Anterior cingulate cortex (tissue), 58 donors: ENCODE measurements around the gene MLF2.

ENCODE experiments used
- DNase-seq, 58 donors: peaks; one replicate each; lab custom pipeline; 2025; lab: John Stamatoyannopoulos, UW

MLF2 gene

DNA sequence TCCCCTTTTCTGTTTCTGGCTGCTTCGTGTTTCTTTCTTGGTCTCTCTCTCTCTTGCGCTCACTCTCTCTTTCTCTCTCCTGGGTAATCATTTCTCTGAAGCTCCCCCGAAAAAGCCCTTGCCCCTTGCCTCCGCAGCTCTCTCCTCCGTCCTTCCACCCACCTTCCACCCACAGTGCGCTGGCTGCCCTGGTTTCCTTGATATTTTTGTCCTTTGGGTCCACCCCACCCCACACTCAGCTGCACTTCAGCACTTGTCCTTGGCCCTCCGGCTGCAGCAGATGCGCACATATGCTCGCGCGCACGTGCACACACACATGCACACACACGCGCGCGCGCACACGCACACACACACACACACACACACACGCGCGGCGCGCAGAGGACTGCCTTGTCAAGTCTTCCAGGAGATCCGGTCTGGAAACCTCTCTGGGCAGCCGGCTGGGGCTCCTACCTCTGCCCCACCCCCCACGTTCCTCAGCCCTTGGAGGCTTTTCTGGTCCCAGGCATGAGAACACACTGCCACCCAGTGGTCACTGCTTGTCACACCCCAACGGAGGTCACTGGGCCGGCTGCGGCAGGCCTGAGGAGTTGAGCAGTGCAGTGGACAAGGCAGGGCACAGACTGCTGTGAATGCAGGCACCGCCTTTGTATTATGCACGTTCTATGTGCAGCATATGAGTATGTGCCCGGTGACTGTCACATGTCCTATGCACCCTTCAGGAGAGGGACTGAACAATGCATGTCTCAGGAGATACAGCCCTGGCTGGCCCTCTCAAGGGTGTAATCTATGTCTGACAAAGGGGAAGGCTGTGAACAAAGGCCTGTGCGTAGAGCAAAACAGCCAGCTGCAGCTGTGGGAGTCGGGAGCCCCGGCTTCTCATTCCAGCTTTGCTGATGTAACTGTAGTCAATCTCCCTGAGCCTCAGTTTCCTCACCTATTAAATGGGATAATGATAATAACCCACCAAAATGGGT, 25.9 kb upstream of the MLF2 start:
- peak; percentile 45 to 95 (median 85) for DNase-seq

DNA sequence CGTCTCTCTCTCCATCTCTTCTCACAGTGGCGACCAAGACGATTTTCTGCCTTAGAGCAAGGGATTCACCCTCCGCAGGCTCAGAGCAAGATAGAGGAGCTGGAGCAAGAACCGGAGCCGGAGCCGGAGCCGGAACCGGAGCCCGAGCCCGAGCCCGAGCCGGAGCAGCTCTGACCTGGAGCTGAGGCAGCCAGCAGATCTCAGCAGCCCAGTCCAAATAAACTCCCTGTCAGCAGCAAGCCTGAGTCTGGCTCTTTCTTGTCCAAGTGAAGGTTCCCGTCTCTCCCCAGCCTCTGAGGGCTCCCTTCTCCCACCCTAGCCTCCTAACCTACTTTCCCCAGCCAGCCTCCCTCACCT, 25.3 kb upstream of the MLF2 start:
- peak in 34 of 58 donors; percentile 8 to 73 (median 37) for DNase-seq

DNA sequence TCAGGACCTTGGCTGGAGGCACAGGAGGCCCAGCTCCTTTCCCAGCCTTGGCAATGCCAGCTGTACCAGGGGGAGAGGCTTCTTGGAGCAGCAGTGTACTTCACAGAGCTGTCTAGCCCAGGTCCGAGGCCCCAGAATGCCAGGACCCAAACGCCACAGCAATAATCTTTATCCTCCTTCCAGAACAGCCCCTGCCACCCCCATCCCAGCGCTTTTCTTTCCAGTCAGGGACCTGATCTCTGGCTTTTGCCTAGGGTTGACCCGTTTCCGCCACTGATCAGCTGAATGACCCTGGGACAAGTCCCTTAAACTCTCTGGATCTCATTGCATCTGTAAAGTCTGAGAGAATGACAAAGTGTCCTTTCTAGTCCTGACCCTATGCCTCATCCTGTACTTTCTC, 24.4 kb upstream of the MLF2 start:
- DNase-seq: no peak

DNA sequence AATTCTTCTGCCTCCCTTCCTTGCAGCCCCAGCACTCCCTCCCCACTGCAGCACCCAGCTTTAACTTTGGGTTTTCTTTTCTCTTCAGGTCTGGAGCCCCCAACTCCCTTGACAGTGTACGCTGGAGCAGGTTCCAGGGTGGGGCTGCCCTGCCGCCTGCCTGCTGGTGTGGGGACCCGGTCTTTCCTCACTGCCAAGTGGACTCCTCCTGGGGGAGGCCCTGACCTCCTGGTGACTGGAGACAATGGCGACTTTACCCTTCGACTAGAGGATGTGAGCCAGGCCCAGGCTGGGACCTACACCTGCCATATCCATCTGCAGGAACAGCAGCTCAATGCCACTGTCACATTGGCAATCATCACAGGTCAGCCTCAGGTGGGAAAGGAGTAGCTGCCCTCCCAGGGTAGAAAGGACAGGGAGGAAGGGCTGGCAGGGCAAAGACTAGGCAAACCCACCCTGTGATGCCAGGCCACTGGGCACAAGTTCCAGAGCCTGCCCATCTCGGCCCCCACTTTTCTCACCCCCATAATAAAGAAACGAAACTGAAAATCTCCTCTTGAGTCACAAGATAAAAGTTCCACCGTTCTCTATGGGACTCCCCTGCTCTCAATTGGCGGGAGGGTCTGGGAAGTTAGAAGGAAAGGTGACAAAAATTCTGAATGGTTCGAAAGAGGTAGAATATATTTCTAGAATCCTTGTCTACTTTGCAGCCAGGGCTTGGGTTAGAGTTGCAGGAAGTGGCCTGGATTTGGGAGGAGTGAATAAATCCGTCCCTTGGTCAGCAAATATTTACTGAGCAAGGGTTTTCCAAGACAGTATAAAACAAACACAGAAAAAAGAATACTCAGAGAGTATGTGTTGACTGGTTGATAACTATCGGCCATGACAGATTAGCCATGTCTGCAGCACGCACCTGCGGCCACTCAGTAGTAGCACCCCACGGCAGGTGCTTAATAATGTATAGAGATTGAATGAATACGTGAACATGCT, 22.5 kb upstream of the MLF2 start:
- DNase-seq: no peak

DNA sequence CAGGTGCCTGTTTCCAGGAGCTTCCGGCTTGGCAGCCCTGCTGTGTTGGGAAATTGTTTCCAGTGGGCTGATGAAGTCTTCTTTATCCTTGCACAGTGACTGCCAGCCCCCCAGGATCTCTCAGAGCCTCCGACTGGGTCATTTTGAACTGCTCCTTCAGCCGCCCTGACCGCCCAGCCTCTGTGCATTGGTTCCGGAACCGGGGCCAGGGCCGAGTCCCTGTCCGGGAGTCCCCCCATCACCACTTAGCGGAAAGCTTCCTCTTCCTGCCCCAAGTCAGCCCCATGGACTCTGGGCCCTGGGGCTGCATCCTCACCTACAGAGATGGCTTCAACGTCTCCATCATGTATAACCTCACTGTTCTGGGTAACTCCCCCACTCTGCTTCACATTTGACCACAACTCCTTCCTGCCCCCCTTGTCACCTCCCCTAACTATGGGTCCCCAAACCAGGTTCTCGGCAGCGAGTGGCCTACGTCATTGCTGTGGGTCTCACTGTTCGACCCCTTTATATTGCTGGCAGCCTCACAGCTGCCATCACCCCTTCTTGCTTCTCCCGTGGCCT, 21.6 kb upstream of the MLF2 start:
- no peak for DNase-seq

DNA sequence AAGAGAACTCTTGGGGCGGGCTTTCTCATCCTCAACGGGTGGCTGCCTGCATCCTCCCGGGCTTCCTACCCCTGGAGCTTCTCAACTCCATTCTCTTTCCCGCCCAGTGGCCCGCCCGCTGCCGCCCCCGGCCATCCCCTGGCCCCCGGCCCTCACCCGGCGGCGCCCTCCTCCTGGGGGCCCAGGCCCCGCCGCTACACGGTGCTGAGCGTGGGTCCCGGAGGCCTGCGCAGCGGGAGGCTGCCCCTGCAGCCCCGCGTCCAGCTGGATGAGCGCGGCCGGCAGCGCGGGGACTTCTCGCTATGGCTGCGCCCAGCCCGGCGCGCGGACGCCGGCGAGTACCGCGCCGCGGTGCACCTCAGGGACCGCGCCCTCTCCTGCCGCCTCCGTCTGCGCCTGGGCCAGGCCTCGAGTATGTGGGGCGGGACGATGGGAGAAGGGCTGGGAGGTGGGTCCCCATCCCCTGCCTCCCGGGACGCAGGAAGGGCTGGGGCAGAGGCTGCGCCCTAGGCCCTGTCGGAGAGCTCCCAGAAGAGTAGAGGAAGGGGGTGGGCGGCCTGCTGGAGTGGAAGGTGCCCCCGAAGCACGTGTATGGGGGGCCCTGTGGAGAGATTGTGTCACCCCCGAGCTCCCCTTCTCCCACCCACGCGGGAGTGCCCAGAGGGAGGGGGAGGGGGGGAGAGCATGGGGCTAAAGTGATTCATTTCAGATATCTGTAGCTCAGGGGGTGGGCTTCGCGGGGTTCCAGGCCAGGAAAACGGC, 20.8 kb upstream of the MLF2 start:
- no peak for DNase-seq

DNA sequence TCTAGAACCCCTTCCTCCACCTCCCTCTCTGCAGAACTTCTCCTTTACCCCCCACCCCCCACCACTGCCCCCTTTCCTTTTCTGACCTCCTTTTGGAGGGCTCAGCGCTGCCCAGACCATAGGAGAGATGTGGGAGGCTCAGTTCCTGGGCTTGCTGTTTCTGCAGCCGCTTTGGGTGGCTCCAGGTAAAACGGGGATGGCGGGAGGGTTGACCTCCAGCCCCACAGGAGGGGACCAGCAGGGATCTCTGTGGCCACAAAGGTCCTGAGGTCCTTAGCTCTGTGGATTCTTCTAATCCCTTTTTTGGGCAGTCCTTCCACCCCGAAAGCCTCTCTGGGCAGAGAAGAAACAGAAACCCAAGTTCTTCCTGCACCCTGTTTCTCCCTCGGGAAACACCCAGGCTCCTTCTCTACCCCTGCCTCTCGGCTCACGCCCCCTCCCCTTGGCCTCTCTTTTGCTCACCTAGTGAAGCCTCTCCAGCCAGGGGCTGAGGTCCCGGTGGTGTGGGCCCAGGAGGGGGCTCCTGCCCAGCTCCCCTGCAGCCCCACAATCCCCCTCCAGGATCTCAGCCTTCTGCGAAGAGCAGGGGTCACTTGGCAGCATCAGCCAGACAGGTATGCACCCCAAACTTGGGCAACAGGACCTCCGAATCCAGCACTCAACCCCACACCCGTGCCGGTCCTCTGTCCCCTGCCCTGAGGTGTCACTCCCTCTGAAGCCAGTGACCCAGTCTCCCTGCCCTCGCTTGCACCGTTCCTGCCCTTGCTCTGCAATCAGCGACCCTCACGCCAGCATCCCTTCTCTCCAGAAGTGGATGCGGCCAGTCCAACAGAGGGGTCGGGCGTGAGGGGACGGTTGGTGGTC, 20.0 kb upstream of the MLF2 start:
- DNase-seq: no peak

DNA sequence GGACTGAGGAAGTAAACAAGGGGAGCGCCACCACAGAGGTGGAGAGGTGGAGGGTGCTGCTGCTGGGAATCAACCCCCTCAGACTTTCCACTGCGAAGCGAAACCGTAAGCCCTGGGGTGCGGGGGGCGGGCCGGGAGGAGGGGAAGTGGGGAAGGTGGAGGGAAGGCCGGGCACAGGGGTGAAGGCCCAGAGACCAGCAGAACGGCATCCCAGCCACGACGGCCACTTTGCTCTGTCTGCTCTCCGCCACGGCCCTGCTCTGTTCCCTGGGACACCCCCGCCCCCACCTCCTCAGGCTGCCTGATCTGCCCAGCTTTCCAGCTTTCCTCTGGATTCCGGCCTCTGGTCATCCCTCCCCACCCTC, 19.4 kb upstream of the MLF2 start, which contains the start of gene LAG3:
TSS of gene LAG3 (plus strand) at position 190 of the 365 bp plus-strand sequence. CDS start 333 bp downstream, outside the sequence.
- no peak for DNase-seq

DNA sequence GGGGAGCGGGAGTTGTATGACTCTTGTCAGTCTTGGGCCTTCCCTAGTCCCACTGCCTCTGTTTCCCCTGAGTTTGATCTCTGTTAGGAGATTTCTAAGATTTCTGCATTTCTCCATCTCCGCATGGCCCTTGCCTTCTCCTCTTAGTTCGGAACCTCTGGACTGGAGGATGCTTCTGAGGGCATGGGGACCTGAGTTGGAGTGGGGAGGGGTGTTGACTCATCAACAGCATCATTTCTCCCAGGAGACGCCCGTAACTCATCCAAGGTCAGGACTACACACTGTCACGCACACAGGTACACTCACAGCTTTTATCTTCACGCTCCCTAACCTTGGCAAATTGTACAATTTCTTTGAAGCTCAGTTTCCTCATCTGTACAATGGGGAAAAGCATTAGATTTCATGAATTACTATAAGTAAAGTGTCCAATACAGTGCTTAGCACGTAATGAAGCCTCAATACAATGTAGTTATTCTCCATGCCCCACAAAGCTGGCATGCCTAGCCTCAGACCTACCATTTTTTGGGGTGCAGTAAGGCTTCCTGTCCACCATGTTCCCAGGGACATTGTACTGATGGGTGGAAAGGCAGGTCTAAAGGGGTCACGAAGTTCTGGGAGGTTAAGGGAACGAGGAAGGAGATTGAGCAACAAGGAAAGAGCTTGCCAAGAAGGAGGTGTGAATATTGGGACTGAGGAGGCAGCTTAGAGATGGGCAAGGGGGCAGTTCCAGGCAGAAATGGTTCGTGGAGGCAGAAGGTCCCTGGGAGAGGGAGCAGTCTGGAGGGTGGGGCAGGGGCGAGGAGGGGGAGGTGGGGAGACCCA, 18.8 kb upstream of the MLF2 start:
- DNase-seq: no peak

DNA sequence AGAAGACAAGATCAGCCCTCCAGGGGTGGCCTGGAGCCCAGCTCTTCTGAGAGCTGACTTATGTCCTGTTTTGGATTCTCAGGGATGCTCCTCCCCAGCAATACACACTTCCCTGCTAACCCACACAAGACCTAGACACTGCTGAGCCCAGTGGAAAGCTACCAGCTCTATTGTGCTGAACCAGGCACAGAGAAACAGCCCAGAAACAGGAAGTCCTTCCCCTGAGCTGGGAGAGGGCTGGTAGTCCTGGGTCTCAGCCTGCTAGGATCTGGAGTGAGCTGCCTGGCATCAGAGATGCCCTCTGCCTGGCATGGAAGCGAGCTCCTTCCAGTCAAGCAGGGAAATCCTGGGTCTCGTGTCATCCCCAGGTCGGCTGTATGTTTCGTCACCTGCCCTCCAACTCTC, 18.2 kb upstream of the MLF2 start:
- peak in 18 of 58 donors; percentile 6 to 60 (median 18) for DNase-seq

DNA sequence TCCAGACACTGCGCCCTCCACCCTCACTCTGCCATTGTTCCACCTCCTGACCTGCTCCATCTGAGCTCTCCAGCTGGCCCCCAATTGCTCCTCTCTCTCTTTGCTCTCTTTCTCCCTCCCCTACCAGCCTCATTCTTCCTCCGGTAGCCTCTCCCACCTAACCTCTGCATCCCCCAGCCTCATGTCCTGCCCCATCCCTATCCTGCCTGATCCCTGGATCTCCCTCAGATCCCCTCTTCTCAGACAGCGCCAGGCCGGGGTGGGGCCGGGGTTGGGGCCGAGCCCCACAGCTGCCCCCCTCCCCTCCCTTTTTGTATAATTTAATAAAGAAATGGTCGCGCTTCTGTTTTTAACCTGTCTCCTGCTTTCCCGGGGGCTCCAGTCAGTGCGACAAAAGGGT, 17.7 kb upstream of the MLF2 start:
- DNase-seq: no peak

DNA sequence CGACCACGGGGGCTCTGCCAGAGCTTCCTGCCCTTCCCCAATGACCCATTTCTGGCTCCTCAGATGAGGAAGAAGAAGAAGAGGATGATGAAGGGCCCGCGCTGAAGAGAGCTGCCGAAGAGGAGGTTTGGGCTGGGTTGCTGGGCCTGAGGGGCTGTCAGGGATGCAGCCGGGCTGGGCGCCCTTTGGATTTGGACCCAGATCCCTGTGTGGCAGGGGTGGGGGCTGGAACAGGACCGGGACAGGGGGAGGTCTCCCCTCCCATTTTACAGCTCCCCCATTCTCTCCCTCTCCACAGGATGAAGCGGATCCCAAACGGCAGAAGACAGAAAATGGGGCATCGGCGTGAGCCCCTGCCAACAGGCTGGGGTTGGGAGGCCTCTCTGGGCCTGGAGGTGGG, 17.2 kb upstream of the MLF2 start:
- DNase-seq: no peak

DNA sequence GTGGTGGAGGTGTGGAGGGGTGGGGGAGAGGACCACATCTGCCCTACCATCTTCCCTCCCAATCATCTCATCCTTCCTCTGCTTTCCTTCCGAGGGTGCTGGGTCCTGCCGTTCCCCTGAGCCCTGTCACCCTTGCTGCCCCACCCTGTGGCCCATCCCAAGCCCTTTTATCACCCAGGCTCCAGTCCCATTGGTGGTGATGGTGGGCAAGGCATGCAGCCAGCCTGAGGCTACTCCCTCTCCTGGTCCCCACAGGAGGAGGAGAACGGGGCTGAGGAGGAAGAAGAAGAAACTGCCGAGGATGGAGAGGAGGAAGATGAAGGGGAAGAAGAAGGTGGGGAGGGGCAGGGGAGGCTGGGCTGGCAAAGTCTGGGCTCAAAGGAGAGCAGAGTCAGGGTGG, 16.7 kb upstream of the MLF2 start:
- no peak for DNase-seq

DNA sequence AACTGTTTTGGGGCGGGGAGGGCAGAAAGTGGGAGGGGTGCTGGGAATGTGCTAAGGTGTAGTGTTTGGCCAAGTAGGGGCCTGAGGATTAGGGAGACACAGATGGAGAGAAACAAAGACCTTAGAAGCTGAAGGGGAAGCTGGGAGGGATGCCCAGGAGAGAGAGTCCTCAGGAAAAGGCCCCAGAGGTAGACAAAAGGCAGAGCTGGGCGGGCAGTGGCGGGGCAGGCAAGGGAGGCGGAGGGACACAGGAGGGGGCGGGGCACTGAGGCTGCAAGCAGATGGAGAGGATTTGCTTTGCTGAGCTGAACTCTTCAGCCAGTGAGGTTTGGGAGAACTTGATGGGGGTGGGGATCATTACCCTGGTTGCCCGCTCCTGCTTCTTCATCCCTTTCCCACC, 16.0 kb upstream of the MLF2 start:
- DNase-seq: peak in 9 of 58 donors; percentile 5 to 29 (median 18)

DNA sequence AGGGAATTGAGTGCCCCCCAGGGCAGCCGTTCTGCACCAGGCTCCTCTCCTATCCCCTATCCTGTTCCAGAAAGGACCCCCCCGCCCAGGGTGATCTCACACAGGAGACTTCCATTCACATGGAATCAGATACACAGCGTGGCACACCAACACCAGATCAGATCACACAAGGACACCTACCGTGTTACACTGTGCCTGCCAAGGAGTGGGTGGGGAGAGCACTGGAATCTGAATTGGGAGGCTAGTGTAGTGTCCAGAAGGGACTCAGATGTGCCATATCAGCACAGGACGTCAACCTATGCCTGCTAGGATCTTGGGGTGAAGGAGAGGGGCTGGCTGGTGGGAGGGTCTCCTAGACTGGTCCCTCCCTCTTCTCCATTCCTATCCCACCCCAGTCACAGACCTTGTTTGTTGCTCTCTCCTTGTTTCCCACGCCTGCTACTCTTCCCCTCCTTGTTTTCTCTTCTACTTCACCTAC, 15.5 kb upstream of the MLF2 start:
- no peak for DNase-seq

DNA sequence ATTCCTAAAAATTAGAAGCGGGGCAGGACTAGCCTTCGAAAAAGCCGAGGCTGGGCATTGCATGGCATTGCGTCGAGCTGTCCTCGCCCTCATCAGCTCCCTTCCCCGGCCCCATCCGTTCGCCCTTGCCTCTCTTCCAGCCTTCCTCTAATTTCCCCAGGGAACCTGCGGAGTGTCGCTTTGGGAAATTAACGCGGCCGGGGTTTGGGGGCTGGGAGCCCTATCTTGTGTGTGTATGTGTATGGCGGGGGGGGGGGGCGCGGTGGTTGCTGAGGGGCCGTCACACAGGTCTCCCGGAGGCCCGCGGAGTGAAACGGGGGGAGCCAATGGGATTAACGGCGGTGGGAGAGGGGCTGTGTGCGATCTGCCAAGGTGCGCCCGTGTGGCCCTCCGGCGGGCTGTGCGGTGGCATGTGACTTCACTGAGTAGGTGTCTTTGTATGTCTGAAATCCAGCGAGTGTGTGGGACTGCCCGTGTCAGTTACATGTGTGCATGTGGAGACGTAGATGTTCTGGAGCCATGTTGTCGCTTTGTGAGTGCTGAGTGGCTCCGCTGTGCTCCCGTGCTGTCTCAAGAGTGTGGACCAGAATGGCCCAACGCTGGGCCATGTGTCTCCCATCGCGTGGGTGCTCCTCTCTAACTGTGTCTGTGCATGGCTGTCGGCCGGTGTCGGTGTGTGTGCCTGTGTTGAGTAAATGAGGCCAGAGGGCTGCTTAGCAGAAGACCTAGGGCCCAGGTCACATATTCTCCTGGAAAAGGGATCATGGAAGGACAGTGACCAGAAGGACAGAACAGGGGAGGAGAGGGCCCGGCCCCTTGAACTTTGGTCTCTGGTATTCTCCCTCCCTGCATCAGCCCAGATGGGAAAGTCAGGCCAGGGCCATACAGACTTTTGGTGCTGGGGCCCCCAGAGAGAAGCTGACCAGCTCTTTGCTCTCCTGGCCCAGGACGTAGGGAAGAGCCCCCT, 14.7 kb upstream of the MLF2 start:
- DNase-seq: peak in 32 of 58 donors; percentile 15 to 75 (median 40)
